ENCODE data around the gene ZNF652. TPM values are rescaled to one million over a fixed set of nuclear protein-coding genes. Genes with fewer than 3 reads are reported as not detected.
A peak's percentile ranks its signal among the peaks of the same experiment; 100 is the strongest.

The ZNF652 gene
- polyA plus RNA-seq, 1 donor (not counting 4 experiments of a cell fraction or from before 2014, with no cell fraction given), result 8.9 TPM

DNA sequence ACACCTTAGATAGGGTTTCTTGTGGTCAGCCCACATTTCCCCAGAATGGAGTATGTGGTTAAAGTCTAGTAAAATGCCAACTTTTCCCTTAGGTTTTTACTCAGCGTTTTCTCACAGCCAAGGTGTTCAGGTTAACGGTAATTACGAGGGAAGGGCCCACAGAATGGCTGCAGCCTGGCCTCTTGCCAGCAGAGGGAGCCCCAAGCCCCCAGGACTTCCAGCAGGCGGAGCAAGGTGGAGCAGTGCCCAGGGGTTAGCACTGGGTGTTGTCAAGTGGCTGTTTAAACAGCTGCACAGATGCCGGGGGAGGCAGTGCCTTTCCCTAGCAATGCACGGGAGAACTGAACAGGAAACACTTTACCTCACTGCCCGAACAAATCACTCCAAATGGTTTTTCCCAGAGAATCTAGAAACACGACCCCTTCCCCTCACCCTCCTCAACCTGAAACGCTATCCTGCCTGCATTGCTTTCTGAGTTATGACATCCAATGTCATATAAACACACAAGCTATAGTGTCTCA is 46.0 kb upstream of the ZNF652 start:
- Histone ChIP-seq H3K4me1 (ENCODE audit: control insufficient read depth, extremely low read depth, insufficient read depth, low read length) (no peaks in the 10 kb centered on the region), H4K20me1 (ENCODE audit: control insufficient read depth, extremely low read depth, insufficient read depth, low read length) (peaks cover 4% of the 10 kb centered on the region), H3K9me3 (ENCODE audit: control insufficient read depth, low read depth, low read length) (no peaks in the 10 kb centered on the region), H2AFZ (ENCODE audit: control insufficient read depth, low read length) (no peak overlapping the region), H3K4me2 (ENCODE audit: control insufficient read depth, extremely low read depth, insufficient read depth, low read depth, low read length) (no peak overlapping the region), H3K9me1 (ENCODE audit: control insufficient read depth, extremely low read depth, insufficient read depth, low read length) (no peaks in the 10 kb centered on the region), H3K36me3 (ENCODE audit: control insufficient read depth in 2 of 2, extremely low read depth in 1 of 2, insufficient read depth in 2 of 2, low read length in 2 of 2) (peaks cover 44 to 77% of the 10 kb centered on the region in 2 experiments), H3K27ac (ENCODE audit: control insufficient read depth, insufficient read depth, low read length) (no peak overlapping the region), H3K79me2 (ENCODE audit: control insufficient read depth, insufficient read depth, low read length) (peaks cover 11% of the 10 kb centered on the region), H3K4me3 (ENCODE audit: control insufficient read depth in 2 of 3, extremely low read depth in 1 of 3, insufficient read depth in 2 of 3, low read depth in 1 of 3, low read length in 3 of 3) (no peak overlapping the region), H3K27me3 (ENCODE audit: control insufficient read depth, extremely low read depth, insufficient read depth, low read length) (no peaks in the 10 kb centered on the region), H3K9ac (ENCODE audit: control insufficient read depth, extremely low read depth, insufficient read depth, low read length) (no peak overlapping the region)
- FAIRE-seq (peak; percentile 20), DNase-seq (ENCODE audit: low read depth, low spot score) (peak; percentile 17)
- no peak for TF ChIP-seq EZH2 (IDR thresholded peaks at IDR 0.05; ENCODE audit: low read length)
- TF ChIP-seq, protein P1, sequence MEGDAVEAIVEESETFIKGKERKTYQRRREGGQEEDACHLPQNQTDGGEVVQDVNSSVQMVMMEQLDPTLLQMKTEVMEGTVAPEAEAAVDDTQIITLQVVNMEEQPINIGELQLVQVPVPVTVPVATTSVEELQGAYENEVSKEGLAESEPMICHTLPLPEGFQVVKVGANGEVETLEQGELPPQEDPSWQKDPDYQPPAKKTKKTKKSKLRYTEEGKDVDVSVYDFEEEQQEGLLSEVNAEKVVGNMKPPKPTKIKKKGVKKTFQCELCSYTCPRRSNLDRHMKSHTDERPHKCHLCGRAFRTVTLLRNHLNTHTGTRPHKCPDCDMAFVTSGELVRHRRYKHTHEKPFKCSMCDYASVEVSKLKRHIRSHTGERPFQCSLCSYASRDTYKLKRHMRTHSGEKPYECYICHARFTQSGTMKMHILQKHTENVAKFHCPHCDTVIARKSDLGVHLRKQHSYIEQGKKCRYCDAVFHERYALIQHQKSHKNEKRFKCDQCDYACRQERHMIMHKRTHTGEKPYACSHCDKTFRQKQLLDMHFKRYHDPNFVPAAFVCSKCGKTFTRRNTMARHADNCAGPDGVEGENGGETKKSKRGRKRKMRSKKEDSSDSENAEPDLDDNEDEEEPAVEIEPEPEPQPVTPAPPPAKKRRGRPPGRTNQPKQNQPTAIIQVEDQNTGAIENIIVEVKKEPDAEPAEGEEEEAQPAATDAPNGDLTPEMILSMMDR (optimal IDR thresholded peaks at IDR 0.05 in 1 of 3, IDR thresholded peaks at IDR 0.05 in 1 of 3, conservative IDR thresholded peaks at IDR 0.05 in 1 of 3; ENCODE audit: extremely low read depth in 1 of 3, insufficient read depth in 2 of 3, low read length in 3 of 3), result peak; percentile 74 to 89 (median 82)
- dilution Hi-C loops (cut with MboI; ENCODE audit: extremely low pct_ligation_motif_present, low sequenced_read_pairs), result no loop called here

DNA sequence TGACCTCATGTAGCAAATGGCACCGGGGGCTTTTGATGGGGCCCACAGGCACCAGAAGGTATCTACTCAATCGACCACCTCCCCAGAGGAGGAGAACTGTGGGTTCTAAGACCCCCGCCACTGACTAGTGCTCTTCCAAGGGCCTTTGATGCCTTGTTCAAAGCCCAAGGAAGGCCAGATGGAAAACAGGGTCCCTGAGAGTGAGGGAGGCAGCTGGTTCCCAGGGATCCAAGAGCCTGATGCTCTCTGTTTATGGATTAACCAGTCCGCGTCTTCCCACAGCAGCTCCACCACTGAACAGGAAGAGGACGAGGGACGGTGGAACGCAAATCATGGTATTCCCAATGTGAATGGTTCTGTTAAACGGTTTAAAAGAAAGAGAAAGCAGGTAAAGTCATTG is 45.0 kb upstream of the ZNF652 start:
- dilution Hi-C loops (cut with MboI; ENCODE audit: extremely low pct_ligation_motif_present, low sequenced_read_pairs), result no loop called here
- Histone ChIP-seq H2AFZ (ENCODE audit: control insufficient read depth, low read length) (no peak overlapping the region), H4K20me1 (ENCODE audit: control insufficient read depth, extremely low read depth, insufficient read depth, low read length) (peaks cover 4% of the 10 kb centered on the region), H3K79me2 (ENCODE audit: control insufficient read depth, insufficient read depth, low read length) (peaks cover 2% of the 10 kb centered on the region), H3K4me1 (ENCODE audit: control insufficient read depth, extremely low read depth, insufficient read depth, low read length) (no peaks in the 10 kb centered on the region), H3K4me2 (ENCODE audit: control insufficient read depth, extremely low read depth, insufficient read depth, low read depth, low read length) (no peak overlapping the region), H3K4me3 (ENCODE audit: control insufficient read depth in 2 of 3, extremely low read depth in 1 of 3, insufficient read depth in 2 of 3, low read depth in 1 of 3, low read length in 3 of 3) (no peak overlapping the region), H3K9ac (ENCODE audit: control insufficient read depth, extremely low read depth, insufficient read depth, low read length) (no peak overlapping the region), H3K9me3 (ENCODE audit: control insufficient read depth, low read depth, low read length) (no peaks in the 10 kb centered on the region), H3K27me3 (ENCODE audit: control insufficient read depth, extremely low read depth, insufficient read depth, low read length) (no peaks in the 10 kb centered on the region), H3K27ac (ENCODE audit: control insufficient read depth, insufficient read depth, low read length) (no peak overlapping the region), H3K9me1 (ENCODE audit: control insufficient read depth, extremely low read depth, insufficient read depth, low read length) (no peaks in the 10 kb centered on the region), H3K36me3 (ENCODE audit: control insufficient read depth in 2 of 2, extremely low read depth in 1 of 2, insufficient read depth in 2 of 2, low read length in 2 of 2) (peaks cover 38 to 73% of the 10 kb centered on the region in 2 experiments)
- FAIRE-seq, result no peak
- DNase-seq (ENCODE audit: low read depth, low spot score), result no peak
- TF ChIP-seq, protein P1 (optimal IDR thresholded peaks at IDR 0.05 in 1 of 3, IDR thresholded peaks at IDR 0.05 in 1 of 3, conservative IDR thresholded peaks at IDR 0.05 in 1 of 3; ENCODE audit: extremely low read depth in 1 of 3, insufficient read depth in 2 of 3, low read length in 3 of 3), result no peak
- TF ChIP-seq EZH2 (IDR thresholded peaks at IDR 0.05; ENCODE audit: low read length), result no peak
